Activated CD8-positive, alpha-beta T cell treated with anti-CD3 and anti-CD28 coated beads for 36 hours (primary cell): ENCODE measurements around the gene GSG1L2. TPM values are rescaled to one million over a fixed set of nuclear protein-coding genes. Genes with fewer than 3 reads are reported as not detected.
"Not testable (repeated sequence)": the region's sequence is repeated elsewhere in the genome, so short reads cannot be mapped to it uniquely, and the experiment has no call there.

Source experiments
- ATAC-seq: fragments of 200-7000 bp; cut with Tn5 transposase; one replicate; pipeline ENCODE4 v1.10.0; 2021; ENCODE audit warnings: mild to moderate bottlenecking, moderate library complexity
- CTCF ChIA-PET: fragments of 350-600 bp; sonication (Branson Sonifier 250); formaldehyde crosslinking; loops from one replicate; lab custom pipeline; 2021; ENCODE audit warnings: antibody characterized with exemption; lab: Charles Lee
- POLR2A ChIA-PET: fragments of 350-600 bp; sonication (Branson Sonifier 250); formaldehyde crosslinking; loops from one replicate; lab custom pipeline; 2021; ENCODE audit warnings: antibody characterized with exemption; lab: Charles Lee
- DNase-seq: peaks from one replicate; pipeline ENCODE4 v3.0.0-alpha.2; 2020
- H3K27ac Mint-ChIP-seq: one replicate; pipeline ENCODE4 v1.8.0; 2021; ENCODE audit warnings: mild to moderate bottlenecking, mixed read lengths
- H3K27me3 Mint-ChIP-seq: one replicate; pipeline ENCODE4 v1.8.0; 2021; ENCODE audit warnings: mixed read lengths
- H3K36me3 Mint-ChIP-seq: one replicate; pipeline ENCODE4 v1.8.0; 2021; ENCODE audit warnings: low read depth, mixed read lengths
- H3K4me1 Mint-ChIP-seq: one replicate; pipeline ENCODE4 v1.8.0; 2021; ENCODE audit warnings: low read depth, mixed read lengths
- H3K4me3 Mint-ChIP-seq: one replicate; pipeline ENCODE4 v1.8.0; 2021; ENCODE audit warnings: mild to moderate bottlenecking, moderate library complexity, mixed read lengths
- H3K9me3 Mint-ChIP-seq: one replicate; pipeline ENCODE4 v1.8.0; 2021; ENCODE audit warnings: mixed read lengths
- intact Hi-C: fragments of 100-400 bp; cut with micrococcal nuclease; formaldehyde crosslinking; loops from one replicate; pipeline ENCODE4 v1.10.0; 2022
- total RNA-seq, 2 experiments: library from RNA; stranded (reverse); gene quantifications; one replicate each; pipeline ENCODE4 v1.2.3, GENCODE V29; 2021
- TF ChIP-seq, protein P1 (sequence below): fragments of 200-600 bp; IDR thresholded peaks from one replicate; pipeline ENCODE4 v1.8.0; 2022; ENCODE audit warnings: antibody characterized with exemption, mild to moderate bottlenecking

Gene GSG1L2
- total RNA-seq, 2 experiments from 2014 or later: not detected

- H3K27me3 Mint-ChIP-seq: peaks cover 9% of the 10 kb centered on the region
- TF ChIP-seq, protein P1, sequence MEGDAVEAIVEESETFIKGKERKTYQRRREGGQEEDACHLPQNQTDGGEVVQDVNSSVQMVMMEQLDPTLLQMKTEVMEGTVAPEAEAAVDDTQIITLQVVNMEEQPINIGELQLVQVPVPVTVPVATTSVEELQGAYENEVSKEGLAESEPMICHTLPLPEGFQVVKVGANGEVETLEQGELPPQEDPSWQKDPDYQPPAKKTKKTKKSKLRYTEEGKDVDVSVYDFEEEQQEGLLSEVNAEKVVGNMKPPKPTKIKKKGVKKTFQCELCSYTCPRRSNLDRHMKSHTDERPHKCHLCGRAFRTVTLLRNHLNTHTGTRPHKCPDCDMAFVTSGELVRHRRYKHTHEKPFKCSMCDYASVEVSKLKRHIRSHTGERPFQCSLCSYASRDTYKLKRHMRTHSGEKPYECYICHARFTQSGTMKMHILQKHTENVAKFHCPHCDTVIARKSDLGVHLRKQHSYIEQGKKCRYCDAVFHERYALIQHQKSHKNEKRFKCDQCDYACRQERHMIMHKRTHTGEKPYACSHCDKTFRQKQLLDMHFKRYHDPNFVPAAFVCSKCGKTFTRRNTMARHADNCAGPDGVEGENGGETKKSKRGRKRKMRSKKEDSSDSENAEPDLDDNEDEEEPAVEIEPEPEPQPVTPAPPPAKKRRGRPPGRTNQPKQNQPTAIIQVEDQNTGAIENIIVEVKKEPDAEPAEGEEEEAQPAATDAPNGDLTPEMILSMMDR: no peak
- DNase-seq: no peak
- H3K4me1 Mint-ChIP-seq: no peaks in the 10 kb centered on the region
- ATAC-seq: no peak
- intact Hi-C loops: no loop called here
- H3K27ac Mint-ChIP-seq: no peak overlapping the region
- H3K9me3 Mint-ChIP-seq: no peaks in the 10 kb centered on the region
- ChIA-PET CTCF (no interaction called here), POLR2A (no interaction called here)
- no peak overlapping the region for H3K4me3 Mint-ChIP-seq
- no peaks in the 10 kb centered on the region for H3K36me3 Mint-ChIP-seq
Observed at GRCh38 chr17:9784544-9784943, 37.3 kb downstream of the GSG1L2 start.

DNA sequence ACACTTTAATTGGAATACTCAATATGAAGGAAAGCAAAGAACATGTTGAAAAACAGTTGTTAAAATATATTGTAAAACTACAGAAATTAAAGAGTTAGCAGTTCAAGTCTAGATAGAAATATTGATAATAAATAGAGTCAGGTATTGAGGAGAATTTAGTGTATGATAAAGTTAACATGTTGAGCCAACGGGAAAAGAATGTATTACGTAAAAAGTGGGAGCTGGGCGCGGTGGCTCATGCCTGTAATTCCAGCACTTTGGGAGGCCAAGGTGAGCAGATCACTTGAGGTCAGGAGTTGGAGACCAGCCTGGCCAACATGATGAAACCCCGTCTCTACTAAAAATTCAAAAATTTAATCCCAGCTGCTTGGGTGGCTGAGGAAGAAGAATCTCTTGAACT, 38.4 kb downstream of the GSG1L2 start:
- CTCF ChIA-PET, H3K4me3 Mint-ChIP-seq, DNase-seq, H3K9me3 Mint-ChIP-seq, H3K27ac Mint-ChIP-seq, POLR2A ChIA-PET, ATAC-seq, intact Hi-C loops, H3K4me1 Mint-ChIP-seq, H3K36me3 Mint-ChIP-seq: not testable (repeated sequence)
- H3K27me3 Mint-ChIP-seq: peaks cover 10% of the 10 kb centered on the region

GRCh38 chr17:9783050-9783449, 38.8 kb downstream of the GSG1L2 start:
- ChIA-PET POLR2A (no interaction called here), CTCF (no interaction called here)
- ATAC-seq (no peak), DNase-seq (no peak)
- Mint-ChIP-seq H3K4me1 (no peaks in the 10 kb centered on the region), H3K9me3 (no peaks in the 10 kb centered on the region), H3K27me3 (peaks cover 10% of the 10 kb centered on the region), H3K36me3 (no peaks in the 10 kb centered on the region), H3K27ac (no peak overlapping the region), H3K4me3 (no peak overlapping the region)
- intact Hi-C loops: no loop called here
- TF ChIP-seq, protein P1: no peak

- DNase-seq: no peak
- no peak for ATAC-seq
- H3K4me1 Mint-ChIP-seq: no peaks in the 10 kb centered on the region
- no peak overlapping the region for H3K27ac Mint-ChIP-seq
- ChIA-PET POLR2A (no interaction called here), CTCF (no interaction called here)
- intact Hi-C loops: no loop called here
- no peak overlapping the region for H3K4me3 Mint-ChIP-seq
- TF ChIP-seq, protein P1: no peak
- peaks cover 14% of the 10 kb centered on the region for H3K27me3 Mint-ChIP-seq
- H3K36me3 Mint-ChIP-seq: no peaks in the 10 kb centered on the region
- no peaks in the 10 kb centered on the region for H3K9me3 Mint-ChIP-seq
Observed at GRCh38 chr17:9780552-9780951, 41.3 kb downstream of the GSG1L2 start.

GRCh38 chr17:9776911-9777310, 45.0 kb downstream of the GSG1L2 start:
- DNase-seq (no peak), ATAC-seq (no peak)
- no peaks in the 10 kb centered on the region for H3K4me1 Mint-ChIP-seq
- no peak overlapping the region for H3K4me3 Mint-ChIP-seq
- H3K9me3 Mint-ChIP-seq: no peaks in the 10 kb centered on the region
- no peak overlapping the region for H3K27ac Mint-ChIP-seq
- CTCF ChIA-PET: no interaction called here
- intact Hi-C loops: no loop called here
- POLR2A ChIA-PET: no interaction called here
- TF ChIP-seq, protein P1: no peak
- H3K27me3 Mint-ChIP-seq: peaks cover 9% of the 10 kb centered on the region
- H3K36me3 Mint-ChIP-seq: no peaks in the 10 kb centered on the region

DNA sequence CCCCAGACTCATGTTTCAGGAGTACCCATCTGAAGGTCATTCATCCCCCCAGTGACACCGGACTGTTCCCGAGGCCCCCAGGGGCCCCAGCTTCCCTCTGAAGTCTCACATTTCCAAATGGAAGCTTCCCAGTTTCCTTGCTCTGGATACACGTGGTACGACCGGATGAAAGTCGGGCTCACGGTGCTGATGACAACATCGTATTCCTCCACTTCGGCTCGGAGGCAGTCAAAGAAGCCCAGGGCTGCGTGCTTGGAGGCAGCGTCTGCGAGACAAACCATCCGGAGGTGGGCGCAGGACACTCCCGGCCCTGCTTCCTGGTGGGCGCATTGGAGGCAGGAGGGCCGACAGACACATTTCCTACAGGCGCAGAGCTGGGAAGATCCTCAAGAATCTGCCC, 49.2 kb downstream of the GSG1L2 start:
- no peak overlapping the region for H3K4me3 Mint-ChIP-seq
- ATAC-seq: no peak
- ChIA-PET POLR2A (no interaction called here), CTCF (no interaction called here)
- TF ChIP-seq, protein P1: no peak
- no peak for DNase-seq
- H3K27ac Mint-ChIP-seq: no peak overlapping the region
- intact Hi-C loops: no loop called here
- H3K27me3 Mint-ChIP-seq: peaks cover 7% of the 10 kb centered on the region
- no peaks in the 10 kb centered on the region for H3K9me3 Mint-ChIP-seq
- H3K4me1 Mint-ChIP-seq: no peaks in the 10 kb centered on the region
- no peaks in the 10 kb centered on the region for H3K36me3 Mint-ChIP-seq
